ENCODE results near the gene CSAD. TPM values are rescaled to one million over a fixed set of nuclear protein-coding genes. Genes with fewer than 3 reads are reported as not detected.

CSAD gene
- polyA plus RNA-seq, 1 donor (not counting 4 experiments of a cell fraction or from before 2014, with no cell fraction given) = 19.5 TPM

GRCh38 chr12:53190108-53190729 is 9.5 kb upstream of the CSAD start:
- peak; percentile 70 to 89 (median 74) for TF ChIP-seq CTCF (optimal IDR thresholded peaks at IDR 0.05 in 1 of 3, IDR thresholded peaks at IDR 0.05 in 1 of 3, conservative IDR thresholded peaks at IDR 0.05 in 1 of 3; ENCODE audit: extremely low read depth in 1 of 3, insufficient read depth in 2 of 3, low read length in 3 of 3)
- TF ChIP-seq EZH2 (IDR thresholded peaks at IDR 0.05; ENCODE audit: low read length) = no peak
- Histone ChIP-seq H3K27ac (ENCODE audit: control insufficient read depth, insufficient read depth, low read length) (no peak overlapping the region), H2AFZ (ENCODE audit: control insufficient read depth, low read length) (no peak overlapping the region), H3K9me3 (ENCODE audit: control insufficient read depth, low read depth, low read length) (no peaks in the 10 kb centered on the region), H4K20me1 (ENCODE audit: control insufficient read depth, extremely low read depth, insufficient read depth, low read length) (no peaks in the 10 kb centered on the region), H3K9me1 (ENCODE audit: control insufficient read depth, extremely low read depth, insufficient read depth, low read length) (no peaks in the 10 kb centered on the region), H3K9ac (ENCODE audit: control insufficient read depth, extremely low read depth, insufficient read depth, low read length) (no peak overlapping the region), H3K4me1 (ENCODE audit: control insufficient read depth, extremely low read depth, insufficient read depth, low read length) (no peaks in the 10 kb centered on the region), H3K27me3 (ENCODE audit: control insufficient read depth, extremely low read depth, insufficient read depth, low read length) (no peaks in the 10 kb centered on the region), H3K4me2 (ENCODE audit: control insufficient read depth, extremely low read depth, insufficient read depth, low read depth, low read length) (no peak overlapping the region), H3K79me2 (ENCODE audit: control insufficient read depth, insufficient read depth, low read length) (no peaks in the 10 kb centered on the region), H3K36me3 (ENCODE audit: control insufficient read depth in 2 of 2, extremely low read depth in 1 of 2, insufficient read depth in 2 of 2, low read length in 2 of 2) (peaks cover 16 to 17% of the 10 kb centered on the region in 2 experiments), H3K4me3 (ENCODE audit: control insufficient read depth in 2 of 3, extremely low read depth in 1 of 3, insufficient read depth in 2 of 3, low read depth in 1 of 3, low read length in 3 of 3) (no peak overlapping the region)
- FAIRE-seq = peak; percentile 20
- dilution Hi-C loops (cut with MboI; ENCODE audit: extremely low pct_ligation_motif_present, low sequenced_read_pairs) = no loop called here
- no peak for DNase-seq (ENCODE audit: low read depth, low spot score)

DNA sequence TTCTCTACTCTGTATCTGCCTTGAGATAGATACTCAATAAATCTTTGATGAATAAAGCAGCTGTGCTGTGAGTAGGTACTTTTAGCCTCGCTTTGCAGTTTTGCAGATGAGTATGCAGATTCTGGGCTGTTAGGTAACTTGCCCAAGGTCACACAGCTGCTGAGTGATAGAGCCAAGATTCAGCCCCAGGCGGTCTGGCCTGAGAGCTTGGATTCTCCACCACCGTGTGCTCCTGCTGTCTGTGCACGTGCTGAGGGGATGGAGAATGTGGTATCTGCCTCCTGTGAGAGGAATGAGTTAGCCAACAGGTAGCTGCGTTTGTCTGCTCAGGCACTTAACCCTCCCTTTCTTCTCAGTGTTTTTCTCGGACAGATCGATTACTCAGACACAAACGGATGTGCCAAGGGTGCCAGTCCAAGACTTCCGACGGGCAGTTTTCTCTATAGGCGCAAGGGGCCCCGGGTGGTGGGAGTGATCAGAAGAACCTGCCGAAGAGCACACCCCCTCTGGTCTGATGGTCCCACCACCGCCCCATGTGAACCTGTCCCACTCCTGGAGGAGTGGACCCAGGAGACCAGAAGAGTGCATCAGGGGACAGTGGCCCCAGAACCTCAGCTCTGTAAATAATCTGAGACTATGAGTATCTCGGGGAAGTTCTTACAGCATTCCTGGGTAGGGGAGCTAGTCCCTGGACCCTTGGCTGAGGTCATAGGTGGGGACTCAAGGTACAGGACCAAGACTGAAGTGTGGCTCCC is 6.6 kb upstream of the CSAD start:
- dilution Hi-C loops (cut with MboI; ENCODE audit: extremely low pct_ligation_motif_present, low sequenced_read_pairs) = no loop called here
- H3K79me2 ChIP-seq (ENCODE audit: control insufficient read depth, insufficient read depth, low read length) = peaks cover 6% of the 10 kb centered on the region
- no peak overlapping the region for H3K27ac ChIP-seq (ENCODE audit: control insufficient read depth, insufficient read depth, low read length)
- no peak for TF ChIP-seq EZH2 (IDR thresholded peaks at IDR 0.05; ENCODE audit: low read length)
- TF ChIP-seq CTCF (optimal IDR thresholded peaks at IDR 0.05 in 1 of 3, IDR thresholded peaks at IDR 0.05 in 1 of 3, conservative IDR thresholded peaks at IDR 0.05 in 1 of 3; ENCODE audit: extremely low read depth in 1 of 3, insufficient read depth in 2 of 3, low read length in 3 of 3) = no peak
- H3K4me2 ChIP-seq (ENCODE audit: control insufficient read depth, extremely low read depth, insufficient read depth, low read depth, low read length) = no peak overlapping the region
- no peak for FAIRE-seq
- H3K4me1 ChIP-seq (ENCODE audit: control insufficient read depth, extremely low read depth, insufficient read depth, low read length) = peaks cover 4% of the 10 kb centered on the region
- H3K9ac ChIP-seq (ENCODE audit: control insufficient read depth, extremely low read depth, insufficient read depth, low read length) = no peak overlapping the region
- H3K27me3 ChIP-seq (ENCODE audit: control insufficient read depth, extremely low read depth, insufficient read depth, low read length) = no peaks in the 10 kb centered on the region
- no peaks in the 10 kb centered on the region for H3K9me3 ChIP-seq (ENCODE audit: control insufficient read depth, low read depth, low read length)
- H3K36me3 ChIP-seq (ENCODE audit: control insufficient read depth in 2 of 2, extremely low read depth in 1 of 2, insufficient read depth in 2 of 2, low read length in 2 of 2) = peaks cover 20 to 30% of the 10 kb centered on the region in 2 experiments
- no peaks in the 10 kb centered on the region for H4K20me1 ChIP-seq (ENCODE audit: control insufficient read depth, extremely low read depth, insufficient read depth, low read length)
- no peaks in the 10 kb centered on the region for H3K9me1 ChIP-seq (ENCODE audit: control insufficient read depth, extremely low read depth, insufficient read depth, low read length)
- H3K4me3 ChIP-seq (ENCODE audit: control insufficient read depth in 2 of 3, extremely low read depth in 1 of 3, insufficient read depth in 2 of 3, low read depth in 1 of 3, low read length in 3 of 3) = no peak overlapping the region
- no peak for DNase-seq (ENCODE audit: low read depth, low spot score)
- no peak overlapping the region for H2AFZ ChIP-seq (ENCODE audit: control insufficient read depth, low read length)

All from keratinocyte (primary cell).